Measurements from ENCODE around the gene ERVH48-1. TPM values are rescaled to one million over a fixed set of nuclear protein-coding genes. Genes with fewer than 3 reads are reported as not detected.
"Not testable (repeated sequence)": the region's sequence is repeated elsewhere in the genome, so short reads cannot be mapped to it uniquely, and the experiment has no call there.

Gene ERVH48-1
- total RNA-seq, 4 donors from 2014 or later: not detected

- DNase-seq (ENCODE audit: low spot score in 2 of 2): no peak
- Histone ChIP-seq H3K27me3 (no peaks in the 10 kb centered on the region), H3K27ac (no peak overlapping the region), H3K4me3 (no peak overlapping the region), H3K36me3 (no peaks in the 10 kb centered on the region), H3K4me1 (peaks cover 9% of the 10 kb centered on the region), H3K9me3 (no peaks in the 10 kb centered on the region)
- 90% methylated on average over 6 of the region's 6 CpGs for WGBS
- TF ChIP-seq EP300 (IDR thresholded peaks at IDR 0.05): no peak
- TF ChIP-seq CTCF (IDR thresholded peaks at IDR 0.05): no peak
- TF ChIP-seq POLR2A (IDR thresholded peaks at IDR 0.05): no peak
- TF ChIP-seq POLR2AphosphoS5 (IDR thresholded peaks at IDR 0.05): no peak
These were observed 16.3 kb upstream of the ERVH48-1 start for GRCh38 chr21:42941696-42942085.

- H3K4me1 ChIP-seq: peaks cover 9% of the 10 kb centered on the region
- no peaks in the 10 kb centered on the region for H3K27me3 ChIP-seq
- TF ChIP-seq EP300 (IDR thresholded peaks at IDR 0.05): no peak
- TF ChIP-seq POLR2AphosphoS5 (IDR thresholded peaks at IDR 0.05): peak in 2 of 3 donors; percentile 71 to 91
- no peak for TF ChIP-seq CTCF (IDR thresholded peaks at IDR 0.05)
- no peak for TF ChIP-seq POLR2A (IDR thresholded peaks at IDR 0.05)
- no peaks in the 10 kb centered on the region for H3K36me3 ChIP-seq
- H3K4me3 ChIP-seq: no peak overlapping the region
- H3K27ac ChIP-seq: no peak overlapping the region
- peak in 1 of 2 donors; percentile 91 for DNase-seq (ENCODE audit: low spot score in 2 of 2)
- H3K9me3 ChIP-seq: no peaks in the 10 kb centered on the region
- 17% methylated on average over 16 of the region's 16 CpGs for whole genome bisulfite sequencing
These were observed 14.4 kb upstream of the ERVH48-1 start for GRCh38 chr21:42939582-42940413.

- H3K4me1 ChIP-seq; H3K9me3 ChIP-seq; H3K36me3 ChIP-seq; H3K27ac ChIP-seq; H3K4me3 ChIP-seq; DNase-seq (ENCODE audit: low spot score in 2 of 2); H3K27me3 ChIP-seq: not testable (repeated sequence)
- WGBS: 91% methylated on average over 6 of the region's 6 CpGs
These were observed 13.2 kb upstream of the ERVH48-1 start for GRCh38 chr21:42938606-42938995.

GRCh38 chr21:42937960-42938605 lies 12.7 kb upstream of the ERVH48-1 start:
- peaks cover 9% of the 10 kb centered on the region for H3K4me1 ChIP-seq
- 67% methylated on average over 21 of the region's 21 CpGs for WGBS
- H3K27me3 ChIP-seq: no peaks in the 10 kb centered on the region
- no peaks in the 10 kb centered on the region for H3K9me3 ChIP-seq
- no peak overlapping the region for H3K4me3 ChIP-seq
- no peak overlapping the region for H3K27ac ChIP-seq
- no peaks in the 10 kb centered on the region for H3K36me3 ChIP-seq
- TF ChIP-seq CTCF (IDR thresholded peaks at IDR 0.05) (no peak), POLR2AphosphoS5 (IDR thresholded peaks at IDR 0.05) (no peak), POLR2A (IDR thresholded peaks at IDR 0.05) (no peak), EP300 (IDR thresholded peaks at IDR 0.05) (no peak)
- no peak for DNase-seq (ENCODE audit: low spot score in 2 of 2)

- not testable (repeated sequence) for H3K36me3 ChIP-seq; H3K27ac ChIP-seq; H3K4me3 ChIP-seq; H3K9me3 ChIP-seq; DNase-seq (ENCODE audit: low spot score in 2 of 2); H3K27me3 ChIP-seq
- H3K4me1 ChIP-seq: peaks cover 13% of the 10 kb centered on the region
- 90% methylated on average over 16 of the region's 16 CpGs for WGBS
These were observed 11.9 kb upstream of the ERVH48-1 start for GRCh38 chr21:42937034-42937940.

GRCh38 chr21:42936360-42936759 lies 10.9 kb upstream of the ERVH48-1 start:
- not testable (repeated sequence) for H3K27me3 ChIP-seq; H3K4me3 ChIP-seq; DNase-seq (ENCODE audit: low spot score in 2 of 2); H3K36me3 ChIP-seq; H3K9me3 ChIP-seq; H3K27ac ChIP-seq
- 95% methylated on average over 5 of the region's 5 CpGs for WGBS
- H3K4me1 ChIP-seq: peaks cover 14% of the 10 kb centered on the region

- WGBS: 90% methylated on average over 11 of the region's 12 CpGs
These were observed 8.5 kb upstream of the ERVH48-1 start for GRCh38 chr21:42933973-42934372.

GRCh38 chr21:42933137-42933970 lies 7.9 kb upstream of the ERVH48-1 start:
- not testable (repeated sequence) for H3K9me3 ChIP-seq; H3K4me3 ChIP-seq; DNase-seq (ENCODE audit: low spot score in 2 of 2); H3K4me1 ChIP-seq; H3K36me3 ChIP-seq; H3K27ac ChIP-seq; H3K27me3 ChIP-seq
- WGBS: 60% methylated on average over 9 of the region's 9 CpGs

More at GRCh38 chr21:42933973-42934372, 8.5 kb upstream of the ERVH48-1 start:
- H3K27me3 ChIP-seq; H3K27ac ChIP-seq; DNase-seq (ENCODE audit: low spot score in 2 of 2); H3K36me3 ChIP-seq; H3K4me3 ChIP-seq; H3K4me1 ChIP-seq; H3K9me3 ChIP-seq: not testable (repeated sequence)

Data from suprapubic skin (tissue), 4 donors.